Aorta (tissue), 5 donors: ENCODE measurements around the gene AP1S3. TPM values are rescaled to one million over a fixed set of nuclear protein-coding genes. Genes with fewer than 3 reads are reported as not detected.
"Not testable (repeated sequence)": the region's sequence is repeated elsewhere in the genome, so short reads cannot be mapped to it uniquely, and the experiment has no call there.

ENCODE experiments used
- ATAC-seq: fragments of 200-7000 bp; cut with Tn5 transposase; one replicate; pipeline ENCODE4 v1.9.1; 2022; ENCODE audit warnings: moderate library complexity; ENCODE audit not compliant: low FRiP score
- DNase-seq, 2 donors: peaks; one replicate each; pipeline ENCODE4 v3.0.0-alpha.2; 2020
- H3K27ac ChIP-seq, 2 donors: one replicate each; pipeline ENCODE4 v1.5.1; 2013; ENCODE audit warnings: low read length in 2 of 2, mild to moderate bottlenecking in 2 of 2, moderate library complexity in 2 of 2, control low read depth in 1 of 2, inconsistent platforms in 1 of 2, low read depth in 1 of 2
- H3K27me3 ChIP-seq, 2 donors: one replicate each; pipeline ENCODE4 v1.6.1; 2013; ENCODE audit warnings: control low read depth in 1 of 2, low read length in 1 of 2, mild to moderate bottlenecking in 1 of 2, moderate library complexity in 1 of 2; ENCODE audit not compliant: insufficient read depth in 2 of 2, control insufficient read depth in 1 of 2
- H3K36me3 ChIP-seq, 2 donors: one replicate each; pipeline ENCODE4 v1.6.1; 2013; ENCODE audit warnings: control low read depth in 1 of 2, low read length in 1 of 2, mild to moderate bottlenecking in 1 of 2; ENCODE audit not compliant: insufficient read depth in 2 of 2, control insufficient read depth in 1 of 2
- H3K4me1 ChIP-seq, 2 donors: one replicate each; pipeline ENCODE4 v1.6.1; 2013; ENCODE audit warnings: low read length in 2 of 2, control low read depth in 1 of 2, mild to moderate bottlenecking in 1 of 2, moderate library complexity in 1 of 2; ENCODE audit not compliant: insufficient read depth in 2 of 2, control insufficient read depth in 1 of 2
- H3K4me3 ChIP-seq, 2 donors: one replicate each; pipeline ENCODE4 v1.5.1; 2013; ENCODE audit warnings: low read length in 2 of 2, control low read depth in 1 of 2, mild to moderate bottlenecking in 1 of 2
- H3K9me3 ChIP-seq: one replicate; pipeline ENCODE4 v1.6.1; 2013; ENCODE audit warnings: mild to moderate bottlenecking, low read length; ENCODE audit not compliant: control insufficient read depth
- WGBS, 2 donors: extraction: QIAGEN DNeasy Blood & Tissue Kit; methylation state at CpG; one replicate each; pipeline ENCODE4 v1.1.7; 2013; 5-methylcytosine and 5-hydroxymethylcytosine counted together
- intact Hi-C, 2 donors: fragments of 100-400 bp; cut with DNase I; formaldehyde crosslinking; loops; one replicate each; pipeline versions ENCODE4 v1.14.2 to v1.15.0; 2022
- polyA plus RNA-seq, 2 donors: library from polyadenylated mRNA; stranded (reverse); fragments of 200-250 nt; gene quantifications; one replicate each; pipeline ENCODE4 v1.2.3, GENCODE V29; 2013
- total RNA-seq, 2 donors: library from RNA; stranded (reverse); fragmentation: NEBNext Ultra II Directional; extraction: Animal tissue kit (Norgen Biotek cat#: 25700); gene quantifications; one replicate each; pipeline ENCODE4 v1.2.1, GENCODE V29; 2021
- donor health status: healthy with polysubstance abuse.
- donor health status: Bipolar disorder and iron deficiency.
- donor health status: DM: no; HTN: no; CAD: no.
- donor health status: DM: no; HTN: no; CAD: no.
- donor health status: DM: yes; HTN: yes; CAD: no.

The AP1S3 gene
- total and polyA plus RNA-seq, 4 donors, result 0.26 to 2.0 (median 0.70) TPM

DNA sequence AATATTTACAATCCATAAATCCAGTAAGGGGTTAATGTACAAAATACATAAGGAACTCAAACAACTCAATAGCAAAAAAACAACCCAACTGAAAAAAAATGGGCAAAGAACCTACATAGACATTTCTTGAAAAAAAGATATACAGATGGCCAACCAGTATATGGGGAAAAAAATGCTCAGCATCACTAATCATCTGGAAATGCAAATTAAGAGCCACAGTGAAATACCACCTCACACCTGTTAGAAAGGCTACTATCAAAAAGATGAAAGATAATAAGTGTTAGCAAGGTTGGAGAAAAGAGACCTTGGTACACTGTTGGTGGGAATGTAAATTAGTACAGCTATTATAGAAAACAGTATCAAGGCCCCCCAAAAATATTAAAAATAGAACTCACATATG, 14.6 kb downstream of the AP1S3 start:
- H3K27me3 ChIP-seq, result no peaks in the 10 kb centered on the region
- no peaks in the 10 kb centered on the region for H3K9me3 ChIP-seq
- intact Hi-C loops, result no loop called here
- H3K36me3 ChIP-seq, result no peaks in the 10 kb centered on the region
- no peaks in the 10 kb centered on the region for H3K4me1 ChIP-seq
- no peak overlapping the region for H3K4me3 ChIP-seq
- no peak for ATAC-seq
- no peak overlapping the region for H3K27ac ChIP-seq
- DNase-seq, result no peak

DNA sequence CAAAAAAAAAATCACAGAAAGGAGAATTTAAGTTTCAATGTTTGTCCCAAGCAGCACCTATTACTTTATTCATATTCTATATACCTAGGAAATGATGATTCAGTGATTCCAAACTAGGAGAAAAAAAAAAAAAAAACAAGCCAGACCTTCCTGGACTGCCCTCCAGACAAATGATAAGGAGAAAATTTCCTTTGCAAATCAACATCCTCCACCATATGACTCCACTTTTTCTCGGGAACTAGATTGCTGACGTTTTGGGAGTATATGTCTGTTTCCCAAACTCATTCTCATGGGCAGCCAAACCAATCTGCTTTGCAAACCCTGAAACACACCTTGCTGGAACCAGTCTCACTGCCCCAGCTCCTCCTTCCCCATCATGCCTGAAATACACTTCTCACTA, 16.8 kb downstream of the AP1S3 start:
- WGBS, 2 donors, result 36 to 39% methylated on average over 2 of the region's 2 CpGs
- no peak overlapping the region for H3K27ac ChIP-seq
- no peaks in the 10 kb centered on the region for H3K9me3 ChIP-seq
- H3K4me3 ChIP-seq, result no peak overlapping the region
- DNase-seq (no peak), ATAC-seq (no peak)
- intact Hi-C loops, result no loop called here
- no peaks in the 10 kb centered on the region for H3K4me1 ChIP-seq
- no peaks in the 10 kb centered on the region for H3K36me3 ChIP-seq
- no peaks in the 10 kb centered on the region for H3K27me3 ChIP-seq

- no peaks in the 10 kb centered on the region for H3K9me3 ChIP-seq
- 88 to 92% methylated on average over 3 of the region's 3 CpGs for WGBS, 2 donors
Observed at GRCh38 chr2:223819891-223820290, 17.5 kb downstream of the AP1S3 start.

DNA sequence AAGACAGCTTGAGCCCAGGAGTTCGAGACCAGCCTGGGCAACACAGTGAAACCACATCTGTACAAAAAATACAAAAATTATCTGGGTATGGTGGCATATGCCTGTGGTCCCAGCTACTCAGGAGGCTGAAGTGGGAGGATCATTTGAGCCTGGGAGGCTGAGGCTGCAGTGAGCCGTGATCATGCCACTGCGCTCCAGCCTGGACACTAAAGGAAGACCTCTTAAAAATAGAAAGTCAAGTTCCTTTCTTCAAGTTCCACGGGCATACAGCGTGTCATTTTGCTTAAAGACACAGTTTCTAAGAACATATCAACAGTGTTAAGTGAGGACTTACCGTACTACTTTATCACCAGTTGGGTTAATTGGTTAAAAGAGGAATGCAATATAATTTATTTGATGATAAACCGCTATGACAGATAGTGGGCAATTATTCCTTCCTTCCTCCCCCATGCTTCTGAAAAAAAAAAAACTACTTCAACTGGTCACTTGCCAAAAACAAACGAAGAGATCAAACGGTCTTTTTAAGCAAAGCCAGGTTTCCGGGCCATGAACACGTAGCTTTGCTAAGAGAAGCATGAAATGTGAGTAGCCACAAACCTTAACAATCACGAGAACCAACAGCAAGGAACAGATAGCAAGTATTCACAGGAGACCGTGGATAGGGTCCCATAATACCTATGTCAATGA, 21.4 kb downstream of the AP1S3 start:
- intact Hi-C loops, result no loop called here
- ATAC-seq, result no peak
- WGBS, 2 donors, result 78 to 80% methylated on average over 13 of the region's 13 CpGs

More at GRCh38 chr2:223819891-223820290, 17.5 kb downstream of the AP1S3 start:
- H3K4me3 ChIP-seq, result no peak overlapping the region
- no peaks in the 10 kb centered on the region for H3K4me1 ChIP-seq
- H3K27me3 ChIP-seq, result no peaks in the 10 kb centered on the region
- ATAC-seq, result no peak
- no peak overlapping the region for H3K27ac ChIP-seq
- DNase-seq, result no peak
- no peaks in the 10 kb centered on the region for H3K36me3 ChIP-seq
- intact Hi-C loops, result no loop called here

GRCh38 chr2:223815186-223815883, 22.0 kb downstream of the AP1S3 start:
- Histone ChIP-seq H3K27ac (no peak overlapping the region), H3K27me3 (no peaks in the 10 kb centered on the region), H3K4me1 (peaks cover 0 to 4% of the 10 kb centered on the region in 2 donors), H3K36me3 (no peaks in the 10 kb centered on the region), H3K9me3 (no peaks in the 10 kb centered on the region), H3K4me3 (no peak overlapping the region)
- WGBS, 2 donors, result 43 to 50% methylated on average over 3 of the region's 3 CpGs
- ATAC-seq, result no peak
- intact Hi-C loops, result no loop called here
- no peak for DNase-seq

More for the DNA sequence above, 21.4 kb downstream of the AP1S3 start:
- no peaks in the 10 kb centered on the region for H3K9me3 ChIP-seq
- no peak for DNase-seq
- no peak overlapping the region for H3K27ac ChIP-seq
- no peak overlapping the region for H3K4me3 ChIP-seq
- H3K4me1 ChIP-seq, result peaks cover 0 to 4% of the 10 kb centered on the region in 2 donors
- H3K36me3 ChIP-seq, result no peaks in the 10 kb centered on the region
- H3K27me3 ChIP-seq, result no peaks in the 10 kb centered on the region

GRCh38 chr2:223814764-223815163, 22.6 kb downstream of the AP1S3 start:
- H3K27me3 ChIP-seq, ATAC-seq, DNase-seq, H3K4me3 ChIP-seq, H3K4me1 ChIP-seq, H3K27ac ChIP-seq, intact Hi-C loops, H3K9me3 ChIP-seq, H3K36me3 ChIP-seq: not testable (repeated sequence)
- 63 to 67% methylated on average over 3 of the region's 3 CpGs for WGBS, 2 donors

DNA sequence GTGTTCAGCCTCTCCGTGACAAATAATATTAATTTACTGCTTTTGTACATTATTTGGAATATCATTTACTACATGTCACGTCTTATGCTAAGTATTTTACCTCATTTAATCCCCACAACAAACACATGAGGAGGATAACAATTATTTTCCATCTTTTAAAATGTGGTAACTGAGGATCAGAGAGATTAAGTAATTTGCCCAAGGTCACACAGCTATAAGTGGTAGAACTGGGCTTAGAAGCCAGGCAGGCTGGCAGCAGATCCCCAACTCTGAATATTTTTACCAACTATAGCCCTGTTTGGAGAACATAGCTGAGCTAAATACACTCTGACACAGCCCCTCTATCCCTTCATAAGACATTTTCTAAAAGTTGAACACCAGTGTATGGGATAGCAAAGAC, 24.1 kb downstream of the AP1S3 start:
- intact Hi-C loops, result no loop called here
- Histone ChIP-seq H3K36me3 (no peaks in the 10 kb centered on the region), H3K9me3 (no peaks in the 10 kb centered on the region), H3K27ac (no peak overlapping the region), H3K4me3 (no peak overlapping the region), H3K27me3 (no peaks in the 10 kb centered on the region), H3K4me1 (peaks cover 0 to 4% of the 10 kb centered on the region in 2 donors)
- ATAC-seq, result no peak
- no peak for DNase-seq
- WGBS, 2 donors, result 92 to 99% methylated on average over 2 of the region's 2 CpGs

DNA sequence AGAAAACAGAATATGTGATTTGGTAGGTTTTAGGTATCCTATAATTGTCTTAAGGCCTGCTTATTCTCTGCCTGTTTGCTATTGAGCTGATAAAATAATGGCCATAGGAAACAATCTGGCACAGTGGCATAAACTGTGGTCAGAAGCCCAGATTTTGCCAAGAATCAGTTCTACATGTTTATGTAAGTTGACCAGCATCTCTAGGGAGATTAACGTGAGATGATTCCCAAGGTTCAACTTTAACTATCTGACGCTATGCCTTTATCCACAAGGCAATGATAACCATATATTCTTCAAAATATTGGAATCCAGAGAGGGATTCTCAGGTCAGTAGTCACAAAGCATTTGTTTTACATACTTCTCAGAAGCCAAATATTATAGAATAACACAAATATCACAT, 25.6 kb downstream of the AP1S3 start:
- DNase-seq (no peak), ATAC-seq (no peak)
- H3K4me3 ChIP-seq, result no peak overlapping the region
- H3K9me3 ChIP-seq, result no peaks in the 10 kb centered on the region
- no peaks in the 10 kb centered on the region for H3K36me3 ChIP-seq
- H3K27ac ChIP-seq, result no peak overlapping the region
- no peaks in the 10 kb centered on the region for H3K27me3 ChIP-seq
- peaks cover 0 to 4% of the 10 kb centered on the region in 2 donors for H3K4me1 ChIP-seq
- WGBS, 2 donors, result 89 to 93% methylated on average over 2 of the region's 2 CpGs
- intact Hi-C loops, result no loop called here

- no peaks in the 10 kb centered on the region for H3K36me3 ChIP-seq
- DNase-seq (no peak), ATAC-seq (no peak)
- H3K27me3 ChIP-seq, result no peaks in the 10 kb centered on the region
- intact Hi-C loops, result no loop called here
- 91 to 94% methylated on average over 8 of the region's 8 CpGs for WGBS, 2 donors
- H3K9me3 ChIP-seq, result no peaks in the 10 kb centered on the region
- H3K4me1 ChIP-seq, result peaks cover 0 to 1% of the 10 kb centered on the region in 2 donors
- no peak overlapping the region for H3K4me3 ChIP-seq
- H3K27ac ChIP-seq, result no peak overlapping the region
Observed at GRCh38 chr2:223805008-223805407, 32.4 kb downstream of the AP1S3 start.
